ENCODE results near the gene DDN. TPM values are rescaled to one million over a fixed set of nuclear protein-coding genes. Genes with fewer than 3 reads are reported as not detected.

DDN gene
- total and polyA plus RNA-seq, 9 of the 15 experiments (the other 6 are each of a cell fraction or from before 2014, with no cell fraction given), result 0.03 to 3.6 (median 1.6) TPM

DNA sequence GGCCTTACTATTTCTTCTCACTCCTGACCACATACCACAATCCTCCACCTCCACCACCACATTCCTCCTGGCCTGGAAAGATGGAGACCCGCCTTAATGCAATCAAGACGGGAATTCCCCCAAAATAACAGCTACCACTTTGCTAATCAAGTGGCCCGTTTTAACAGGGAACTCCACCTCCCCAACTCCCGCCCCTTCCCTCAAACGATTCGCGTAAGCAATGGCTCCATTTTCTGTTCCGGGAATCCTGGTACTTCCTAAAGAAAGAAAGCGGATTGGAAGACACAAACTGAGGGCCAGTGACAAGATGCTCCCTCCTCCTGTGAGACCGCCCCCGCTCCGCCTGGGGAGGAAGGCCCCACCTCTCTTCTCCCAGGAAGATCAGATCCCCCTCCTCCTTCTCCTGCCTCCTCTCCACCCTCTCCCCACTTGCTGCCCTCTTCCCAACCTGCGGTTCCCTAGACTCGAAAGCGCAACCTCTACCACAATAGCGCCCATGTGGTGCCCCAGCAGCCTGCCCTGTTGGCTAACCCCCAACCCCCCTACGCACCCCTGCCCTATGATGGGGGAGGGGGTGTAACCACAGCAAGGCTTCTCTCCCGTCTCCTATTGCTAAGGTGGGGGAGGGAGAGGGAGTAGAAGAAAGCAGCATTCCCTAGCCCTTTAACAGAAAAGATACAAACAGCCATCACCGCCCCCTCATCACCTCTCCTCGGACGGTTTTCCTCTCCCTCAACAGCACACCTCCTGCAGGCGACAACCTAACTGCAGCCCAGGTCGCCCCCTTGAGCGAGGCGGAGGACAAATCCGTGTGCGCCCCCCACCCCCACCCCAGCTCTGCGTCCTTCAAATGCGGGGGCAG is 42.7 kb downstream of the DDN start (continued):
- peak; percentile 65; the same call in 1 of the 2 replicates for TF ChIP-seq FOXP1 (CRISPR knock-in tag; IDR thresholded peaks at IDR 0.05)
- TF ChIP-seq ZZZ3 (IDR thresholded peaks at IDR 0.05), result 0 out of 2 replicates have a peak, but pooled peaks have one; percentile 43
- TF ChIP-seq SETDB1 (IDR thresholded peaks at IDR 0.05; ENCODE audit: low read length), result no peak
- TF ChIP-seq DEAF1 (CRISPR knock-in tag; IDR thresholded peaks at IDR 0.05), result no peak

DNA sequence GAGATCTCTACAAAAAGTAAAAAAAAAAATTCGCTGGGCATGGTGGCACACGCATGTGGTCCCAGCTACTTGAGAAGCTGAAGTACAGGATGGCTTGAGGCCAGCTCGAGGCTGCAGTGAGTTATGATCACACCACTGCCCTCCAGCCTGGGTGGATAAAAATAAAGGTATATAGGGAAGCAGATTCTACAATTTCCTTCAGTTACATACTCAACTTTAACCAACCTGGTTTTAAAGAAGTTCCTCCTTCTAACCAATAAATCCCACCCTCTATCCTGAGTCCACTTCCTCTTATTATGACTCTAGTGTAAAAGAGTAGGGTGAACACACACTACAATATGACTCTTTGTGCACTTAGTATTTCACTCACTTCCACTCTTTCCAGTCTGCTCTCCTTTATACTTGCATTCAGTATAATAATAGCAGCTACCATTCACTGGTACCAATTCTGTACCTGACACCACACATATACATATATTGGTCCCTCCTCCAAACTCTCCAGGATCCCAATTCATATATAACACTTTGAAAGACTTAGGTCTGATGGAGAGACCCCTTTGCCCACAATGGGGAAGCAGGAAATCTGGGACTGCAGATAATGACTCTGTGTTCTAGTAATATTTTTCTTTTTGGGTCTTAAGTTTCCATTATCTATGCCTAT is 44.2 kb downstream of the DDN start:
- TF ChIP-seq SOX6 (IDR thresholded peaks at IDR 0.05), result no peak
- TF ChIP-seq, protein P1, sequence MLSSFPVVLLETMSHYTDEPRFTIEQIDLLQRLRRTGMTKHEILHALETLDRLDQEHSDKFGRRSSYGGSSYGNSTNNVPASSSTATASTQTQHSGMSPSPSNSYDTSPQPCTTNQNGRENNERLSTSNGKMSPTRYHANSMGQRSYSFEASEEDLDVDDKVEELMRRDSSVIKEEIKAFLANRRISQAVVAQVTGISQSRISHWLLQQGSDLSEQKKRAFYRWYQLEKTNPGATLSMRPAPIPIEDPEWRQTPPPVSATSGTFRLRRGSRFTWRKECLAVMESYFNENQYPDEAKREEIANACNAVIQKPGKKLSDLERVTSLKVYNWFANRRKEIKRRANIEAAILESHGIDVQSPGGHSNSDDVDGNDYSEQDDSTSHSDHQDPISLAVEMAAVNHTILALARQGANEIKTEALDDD (IDR thresholded peaks at IDR 0.05), result 0 out of 2 replicates have a peak, but pooled peaks have one; percentile 18
- TF ChIP-seq SPI1 (IDR thresholded peaks at IDR 0.05; ENCODE audit: borderline replicate concordance, low read depth, low read length), result peak; percentile 91
- H3K4me3 ChIP-seq, result no peak overlapping the region
- 94% methylated on average over 3 of the region's 3 CpGs for WGBS (ENCODE audit: insufficient coverage, low coverage, missing lambda C conversion rate)
- H3K36me3 ChIP-seq (ENCODE audit: control insufficient read depth, insufficient read depth, low read length), result peaks cover 46% of the 10 kb centered on the region
- H3K9me1 ChIP-seq (ENCODE audit: control insufficient read depth, insufficient read depth, low read length), result peaks cover 4% of the 10 kb centered on the region
- ATAC-seq (no peak), DNase-seq (ENCODE audit: extremely low read depth in 1 of 4, low spot score in 3 of 4) (no peak), FAIRE-seq (no peak)
- H3K4me2 ChIP-seq (ENCODE audit: insufficient read depth, low read length), result peak overlapping the region; percentile 89; the same call in 1 of the 2 replicates
- H3K9me3 ChIP-seq (replicated peaks; ENCODE audit: control insufficient read depth, insufficient read depth, low read depth, low read length), result no peaks in the 10 kb centered on the region
- no peak overlapping the region for H3K9ac ChIP-seq (ENCODE audit: insufficient read depth in 1 of 2, low read depth in 2 of 2, low read length in 2 of 2)
- no peak overlapping the region for H2AFZ ChIP-seq (ENCODE audit: low read depth, low read length)
- BruUV-seq (replicated peaks), result no TSS peak
- intact Hi-C loops (cut with micrococcal nuclease) (no loop called here), in situ Hi-C loops (cut with MboI) (no loop called here)
- peaks cover 9 to 21% of the 10 kb centered on the region in 2 experiments; a peak in 4 of 5 replicates for H3K4me1 ChIP-seq (replicated peaks in 1 of 2; ENCODE audit: control insufficient read depth in 2 of 2, insufficient read depth in 2 of 2, low read length in 2 of 2)
- ChIA-PET CTCF (ENCODE audit: low intra/inter-chr PET ratio) (no interaction called here), POLR2A (interaction anchor here (0.6 kb wide), 1 partner anchor 88 kb away, joined by 3 read pairs; no protein-coding TSS in a partner anchor)
- H3K27ac ChIP-seq (ENCODE audit: extremely low read depth, low read depth, low read length), result no peak overlapping the region
- no peaks in the 10 kb centered on the region for H3K27me3 ChIP-seq (ENCODE audit: control insufficient read depth in 2 of 2, insufficient read depth in 2 of 2, low read length in 2 of 2)
- H3K79me2 ChIP-seq (ENCODE audit: control insufficient read depth, insufficient read depth, low read length), result peaks cover 61% of the 10 kb centered on the region
- H4K20me1 ChIP-seq (replicated peaks; ENCODE audit: control insufficient read depth, insufficient read depth, low read length), result peaks cover 6% of the 10 kb centered on the region; the same call in 1 of the 2 replicates

All from K562 (cell line).